Smooth muscle cell of bladder (primary cell): ENCODE results near the gene PRKAA2. TPM values are rescaled to one million over a fixed set of nuclear protein-coding genes. Genes with fewer than 3 reads are reported as not detected.

Experiments
- total RNA-seq: library from RNA; depleted of rRNA; stranded (reverse); fragments of >200 nt; gene quantifications from 2 replicates; pipeline ENCODE4 v1.2.3, GENCODE V29; 2014

PRKAA2 gene
- 2.0 and 2.2 TPM in 2 replicates for total RNA-seq

DNA sequence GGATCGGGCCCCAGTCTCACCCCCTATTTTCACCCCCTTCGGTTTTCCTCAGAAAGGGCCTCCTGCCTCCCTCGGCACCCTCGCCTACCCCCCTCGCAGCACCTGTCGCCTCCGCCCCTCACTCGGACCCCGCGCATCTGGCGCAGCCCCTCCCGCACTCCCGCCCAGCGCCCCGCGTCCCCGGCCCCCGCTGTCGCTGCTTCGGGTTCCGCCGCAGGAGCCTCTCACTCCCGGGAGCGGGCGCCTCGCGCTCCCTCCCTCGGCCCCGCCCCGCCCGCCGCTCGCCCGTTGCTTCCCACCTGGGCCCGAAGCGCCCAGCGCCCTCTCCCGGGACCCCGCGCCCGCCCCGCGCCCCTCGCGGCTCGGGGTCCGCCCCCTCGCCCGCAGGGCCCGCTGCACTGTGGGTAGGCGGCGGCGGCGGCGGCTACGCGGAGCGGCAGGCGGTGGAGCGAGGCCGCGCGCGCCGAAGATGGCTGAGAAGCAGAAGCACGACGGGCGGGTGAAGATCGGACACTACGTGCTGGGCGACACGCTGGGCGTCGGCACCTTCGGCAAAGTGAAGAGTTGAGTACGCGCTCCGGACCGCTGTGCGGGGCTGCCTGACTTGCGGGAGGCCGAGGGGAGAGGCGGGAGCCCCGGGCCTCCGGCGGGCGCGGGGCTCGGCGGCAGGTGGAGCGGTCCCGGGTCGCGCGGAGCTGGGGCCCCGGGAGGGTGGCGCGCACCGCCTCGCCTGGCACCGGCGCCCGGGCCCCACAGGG, at the start of gene PRKAA2:
PRKAA2 (plus strand) TSS at position 396 of the 758 bp plus-strand sequence; CDS start at position 470, 74 bp downstream.

Other genes starting within 250 kb of the PRKAA2 start
- gene PLPP3, start 65.8 kb upstream of the PRKAA2 start, total RNA-seq = 221 and 280 TPM in 2 replicates
- under 0.01 TPM in 1 of 2 replicates, not detected in the other for gene FYB2, start 174.1 kb downstream of the PRKAA2 start, total RNA-seq
- not detected in 2 replicates for gene C8A, start 209.5 kb downstream of the PRKAA2 start, total RNA-seq